GM18873 (cell line): ENCODE data around the gene CBFA2T2.
"Not testable (repeated sequence)": the region's sequence is repeated elsewhere in the genome, so short reads cannot be mapped to it uniquely, and the experiment has no call there.

Experiments used
- ATAC-seq: cut with Tn5 transposase; IDR thresholded peaks from one replicate; pipeline ENCODE4 v1.9.1; 2021; ENCODE audit warnings: mild to moderate bottlenecking, moderate library complexity, moderate number of reproducible peaks; ENCODE audit not compliant: unreplicated experiment, low FRiP score

The CBFA2T2 gene

GRCh38 chr20:33470457-33470856 lies 19.4 kb upstream of the CBFA2T2 start:
- no peak for ATAC-seq

- ATAC-seq = no peak
These were observed 19.0 kb upstream of the CBFA2T2 start for GRCh38 chr20:33470866-33471265.

GRCh38 chr20:33472868-33473435 lies 16.9 kb upstream of the CBFA2T2 start:
- ATAC-seq = no peak

GRCh38 chr20:33474097-33474873 lies 15.6 kb upstream of the CBFA2T2 start:
- ATAC-seq = no peak

- ATAC-seq = no peak
These were observed 14.9 kb upstream of the CBFA2T2 start for GRCh38 chr20:33474963-33475362.

- ATAC-seq = no peak
These were observed 14.3 kb upstream of the CBFA2T2 start for GRCh38 chr20:33475381-33476152.

GRCh38 chr20:33477386-33478234 lies 12.3 kb upstream of the CBFA2T2 start:
- ATAC-seq = no peak

GRCh38 chr20:33480048-33480447 lies 9.8 kb upstream of the CBFA2T2 start:
- ATAC-seq = no peak

- ATAC-seq = no peak
These were observed 8.4 kb upstream of the CBFA2T2 start for GRCh38 chr20:33481431-33481941.

GRCh38 chr20:33482581-33482980 lies 7.3 kb upstream of the CBFA2T2 start:
- no peak for ATAC-seq

- not testable (repeated sequence) for ATAC-seq
These were observed 6.7 kb upstream of the CBFA2T2 start for GRCh38 chr20:33483186-33483585.

GRCh38 chr20:33488201-33488600 lies 1.7 kb upstream of the CBFA2T2 start:
- no peak for ATAC-seq

- not testable (repeated sequence) for ATAC-seq
These were observed 1.0 kb upstream of the CBFA2T2 start for GRCh38 chr20:33488661-33489494.

- peak; percentile 91 for ATAC-seq
These were observed 337 bp upstream of the CBFA2T2 start for GRCh38 chr20:33489495-33490022.

- ATAC-seq = no peak
These were observed 1.2 kb downstream of the CBFA2T2 start for GRCh38 chr20:33490934-33491656.

- ATAC-seq = no peak
These were observed 3.3 kb downstream of the CBFA2T2 start for GRCh38 chr20:33493076-33493766.

- not testable (repeated sequence) for ATAC-seq
These were observed 6.9 kb downstream of the CBFA2T2 start for GRCh38 chr20:33496776-33497175.

- no peak for ATAC-seq
These were observed 9.5 kb downstream of the CBFA2T2 start for GRCh38 chr20:33499355-33499754.
